Choroid plexus epithelial cell (primary cell): Measurements from ENCODE around the gene CYP24A1.

Source experiments
- DNase-seq: peaks from one replicate; pipeline ENCODE4 v3.0.0-alpha.2; 2010; ENCODE audit warnings: low read depth
- H3K4me3 ChIP-seq: 2 replicates; pipeline ENCODE4 v1.5.1; 2011; ENCODE audit warnings: low read depth, mild to moderate bottlenecking, control low read depth, low read length, moderate library complexity
- TF ChIP-seq, protein P1 (sequence below): conservative IDR thresholded peaks from 2 replicates; pipeline ENCODE4 v1.5.1; 2011; ENCODE audit warnings: low read depth, mild to moderate bottlenecking, control low read depth, inconsistent platforms, low read length, moderate library complexity

The CYP24A1 gene

DNA sequence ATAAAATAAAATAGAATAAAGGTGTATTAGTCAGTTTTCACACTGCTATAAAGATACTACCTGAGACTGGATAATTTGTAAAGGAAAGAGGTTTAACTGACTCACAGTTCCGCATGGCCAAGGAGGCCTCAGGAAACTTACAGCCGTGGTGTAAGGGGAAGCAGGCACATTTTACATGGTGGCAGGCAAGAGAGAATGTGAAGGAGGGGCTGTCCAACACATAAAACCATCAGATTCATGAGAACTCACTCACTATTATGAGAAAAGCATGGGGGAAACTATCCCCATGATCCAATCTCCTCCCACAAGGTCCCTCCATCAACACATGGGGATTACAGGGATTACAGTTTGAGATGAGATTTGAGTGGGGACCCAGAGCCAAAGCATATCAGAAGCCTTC lies 62.3 kb downstream of the CYP24A1 start:
- TF ChIP-seq, protein P1, sequence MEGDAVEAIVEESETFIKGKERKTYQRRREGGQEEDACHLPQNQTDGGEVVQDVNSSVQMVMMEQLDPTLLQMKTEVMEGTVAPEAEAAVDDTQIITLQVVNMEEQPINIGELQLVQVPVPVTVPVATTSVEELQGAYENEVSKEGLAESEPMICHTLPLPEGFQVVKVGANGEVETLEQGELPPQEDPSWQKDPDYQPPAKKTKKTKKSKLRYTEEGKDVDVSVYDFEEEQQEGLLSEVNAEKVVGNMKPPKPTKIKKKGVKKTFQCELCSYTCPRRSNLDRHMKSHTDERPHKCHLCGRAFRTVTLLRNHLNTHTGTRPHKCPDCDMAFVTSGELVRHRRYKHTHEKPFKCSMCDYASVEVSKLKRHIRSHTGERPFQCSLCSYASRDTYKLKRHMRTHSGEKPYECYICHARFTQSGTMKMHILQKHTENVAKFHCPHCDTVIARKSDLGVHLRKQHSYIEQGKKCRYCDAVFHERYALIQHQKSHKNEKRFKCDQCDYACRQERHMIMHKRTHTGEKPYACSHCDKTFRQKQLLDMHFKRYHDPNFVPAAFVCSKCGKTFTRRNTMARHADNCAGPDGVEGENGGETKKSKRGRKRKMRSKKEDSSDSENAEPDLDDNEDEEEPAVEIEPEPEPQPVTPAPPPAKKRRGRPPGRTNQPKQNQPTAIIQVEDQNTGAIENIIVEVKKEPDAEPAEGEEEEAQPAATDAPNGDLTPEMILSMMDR: no peak
- H3K4me3 ChIP-seq: no peak overlapping the region
- no peak for DNase-seq

DNA sequence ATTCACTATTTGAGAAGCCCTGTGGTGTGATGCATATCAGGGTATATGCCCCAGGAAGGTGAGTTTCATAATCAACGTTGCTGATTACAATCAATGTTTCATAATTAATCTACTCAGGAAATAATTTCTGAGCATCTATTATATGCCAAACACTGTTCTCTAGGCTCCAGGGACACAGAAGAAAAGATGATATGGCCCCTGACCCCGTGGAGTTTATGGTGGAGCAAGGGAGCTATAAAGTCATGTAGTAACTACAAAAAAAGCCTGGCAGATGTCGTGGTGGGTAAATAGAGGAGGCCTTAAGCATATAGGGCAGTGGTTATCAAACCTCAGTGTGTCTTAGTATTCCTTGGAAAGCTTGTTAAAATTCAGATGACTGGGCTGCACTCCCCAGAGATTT lies 63.3 kb downstream of the CYP24A1 start:
- TF ChIP-seq, protein P1: no peak
- H3K4me3 ChIP-seq: no peak overlapping the region
- no peak for DNase-seq

GRCh38 chr20:54110041-54110440 lies 63.7 kb downstream of the CYP24A1 start:
- H3K4me3 ChIP-seq: no peak overlapping the region
- DNase-seq: no peak
- TF ChIP-seq, protein P1: no peak

GRCh38 chr20:54108817-54109216 lies 65.0 kb downstream of the CYP24A1 start:
- no peak for DNase-seq
- no peak overlapping the region for H3K4me3 ChIP-seq
- TF ChIP-seq, protein P1: no peak

DNA sequence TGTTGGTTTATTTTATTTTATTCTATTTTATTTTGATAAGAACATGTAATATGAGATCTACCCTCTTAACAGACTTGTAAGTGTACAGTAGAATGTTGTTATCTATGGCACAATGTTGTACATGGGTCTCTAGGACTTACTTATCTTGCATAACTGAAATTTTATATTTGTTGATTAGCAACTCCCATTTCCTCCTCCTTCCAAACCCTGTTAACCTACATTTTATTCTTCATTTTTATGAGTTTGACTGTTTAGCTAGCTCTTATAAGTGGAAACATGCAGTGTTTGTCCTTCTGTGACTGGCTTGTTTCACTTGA lies 65.5 kb downstream of the CYP24A1 start:
- no peak for DNase-seq
- TF ChIP-seq, protein P1: no peak
- no peak overlapping the region for H3K4me3 ChIP-seq

- no peak for DNase-seq
- H3K4me3 ChIP-seq: no peak overlapping the region
- TF ChIP-seq, protein P1: no peak
Measured at GRCh38 chr20:54107600-54108325, 66.0 kb downstream of the CYP24A1 start.

- no peak for DNase-seq
- TF ChIP-seq, protein P1: no peak
Measured at GRCh38 chr20:54107181-54107580, 66.6 kb downstream of the CYP24A1 start.

More at GRCh38 chr20:54107181-54107580, 66.6 kb downstream of the CYP24A1 start:
- no peak overlapping the region for H3K4me3 ChIP-seq
